GM15510 (cell line): ENCODE results near the gene MGP.

Source experiments
- POLR2A ChIP-seq: IDR thresholded peaks from 3 replicates; pipeline ENCODE4 v1.6.1; 2011; ENCODE audit warnings: borderline replicate concordance; ENCODE audit not compliant: insufficient read length; ENCODE audit errors: extremely low read depth

The MGP gene

GRCh38 chr12:14883686-14884085 is 2.0 kb downstream of the MGP start:
- TF ChIP-seq POLR2A: no peak

GRCh38 chr12:14880890-14881453 is 4.7 kb downstream of the MGP start:
- no peak for TF ChIP-seq POLR2A

GRCh38 chr12:14879222-14879933 is 6.3 kb downstream of the MGP start:
- TF ChIP-seq POLR2A: no peak

DNA sequence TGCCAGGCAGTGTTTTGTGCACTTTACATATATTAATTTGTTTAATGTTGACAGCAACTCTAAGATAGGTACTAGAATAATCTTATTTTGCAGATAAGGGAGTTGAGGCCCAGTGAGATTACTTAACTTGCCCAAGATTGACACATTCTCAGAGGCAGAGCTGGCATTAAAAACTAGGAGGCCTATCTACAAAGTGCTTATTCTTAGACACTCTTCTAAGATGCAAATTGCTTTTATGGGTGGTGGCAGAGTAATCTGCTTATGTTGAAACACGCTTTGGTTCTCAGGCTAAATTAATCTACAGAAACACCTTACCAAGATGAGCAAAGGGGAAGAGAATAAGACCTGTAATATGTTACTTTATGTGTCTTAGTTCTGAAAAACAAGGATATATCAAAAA is 7.2 kb downstream of the MGP start:
- no peak for TF ChIP-seq POLR2A

GRCh38 chr12:14876833-14877232 is 8.8 kb downstream of the MGP start:
- no peak for TF ChIP-seq POLR2A

GRCh38 chr12:14874882-14875281 is 10.8 kb downstream of the MGP start:
- TF ChIP-seq POLR2A: no peak

GRCh38 chr12:14873440-14874185 is 12.0 kb downstream of the MGP start:
- TF ChIP-seq POLR2A: no peak

DNA sequence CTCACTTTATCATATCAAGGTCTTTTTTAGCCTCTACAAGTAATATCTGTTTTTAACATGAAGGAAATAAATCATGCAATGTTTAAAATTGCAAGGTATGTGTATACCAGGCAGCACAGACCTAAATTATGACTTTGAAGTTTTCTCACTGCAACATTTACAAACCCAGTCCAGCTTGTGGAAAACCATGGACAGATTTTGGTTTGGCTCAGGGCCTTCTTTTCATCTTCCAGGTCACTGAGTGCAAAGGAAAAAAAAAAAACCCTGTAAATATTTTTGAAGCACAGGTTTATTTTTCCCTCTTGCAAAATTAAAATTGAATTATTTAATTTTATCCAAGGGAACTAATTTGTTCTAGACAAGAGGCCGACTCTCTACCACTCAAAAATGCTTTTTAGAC is 13.8 kb downstream of the MGP start:
- no peak for TF ChIP-seq POLR2A

GRCh38 chr12:14871247-14871646 is 14.4 kb downstream of the MGP start:
- no peak for TF ChIP-seq POLR2A

DNA sequence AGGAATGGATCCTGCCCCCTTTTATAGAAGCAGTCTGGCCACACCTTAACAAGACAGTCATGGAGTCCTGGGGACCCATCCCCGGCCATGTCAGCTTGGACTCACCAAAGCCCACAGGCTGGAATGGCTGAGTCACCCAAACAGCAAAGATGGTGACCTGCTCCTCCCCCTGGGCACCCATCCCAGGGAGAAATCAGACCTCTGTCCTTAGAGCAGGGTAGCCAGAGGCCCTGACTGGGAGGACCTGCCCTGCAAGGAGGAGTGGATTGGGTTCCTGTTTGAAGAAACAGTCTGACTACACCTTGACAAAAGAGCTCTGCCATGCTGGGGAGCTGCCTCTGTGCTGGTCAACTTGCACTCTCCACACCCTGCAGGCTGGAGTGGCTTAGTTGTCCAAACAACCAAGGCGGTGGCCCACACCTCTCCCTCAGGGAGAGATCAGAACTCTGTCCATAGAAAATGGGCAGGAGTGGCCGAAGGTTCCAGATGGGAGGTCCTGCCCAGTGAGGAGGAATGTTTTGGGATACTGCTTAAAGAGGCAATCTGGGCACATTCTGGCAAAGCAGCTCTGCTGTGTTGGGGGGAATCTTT is 16.6 kb downstream of the MGP start:
- TF ChIP-seq POLR2A: no peak

DNA sequence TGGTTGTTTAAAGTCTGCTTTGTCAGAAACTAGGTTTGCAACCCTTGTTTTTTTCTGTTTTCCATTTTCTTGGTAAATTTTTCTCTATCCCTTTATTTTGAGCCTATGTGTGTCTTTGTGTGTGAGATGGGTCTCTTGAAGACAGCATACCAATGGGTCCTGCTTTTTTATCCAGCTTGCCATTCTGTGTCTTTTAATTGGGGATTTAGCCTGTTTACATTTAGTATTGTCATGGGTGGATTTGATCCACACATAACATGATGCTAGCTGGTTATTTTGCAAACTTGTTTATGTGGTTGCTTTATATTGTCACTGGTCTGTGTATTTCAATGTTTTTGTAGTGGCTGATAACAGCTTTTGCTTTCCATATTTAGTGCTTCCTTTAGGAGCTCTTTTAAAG is 25.2 kb downstream of the MGP start:
- TF ChIP-seq POLR2A: no peak

GRCh38 chr12:14858513-14858912 is 27.1 kb downstream of the MGP start:
- TF ChIP-seq POLR2A: no peak

GRCh38 chr12:14854586-14855183 is 31.0 kb downstream of the MGP start:
- no peak for TF ChIP-seq POLR2A

DNA sequence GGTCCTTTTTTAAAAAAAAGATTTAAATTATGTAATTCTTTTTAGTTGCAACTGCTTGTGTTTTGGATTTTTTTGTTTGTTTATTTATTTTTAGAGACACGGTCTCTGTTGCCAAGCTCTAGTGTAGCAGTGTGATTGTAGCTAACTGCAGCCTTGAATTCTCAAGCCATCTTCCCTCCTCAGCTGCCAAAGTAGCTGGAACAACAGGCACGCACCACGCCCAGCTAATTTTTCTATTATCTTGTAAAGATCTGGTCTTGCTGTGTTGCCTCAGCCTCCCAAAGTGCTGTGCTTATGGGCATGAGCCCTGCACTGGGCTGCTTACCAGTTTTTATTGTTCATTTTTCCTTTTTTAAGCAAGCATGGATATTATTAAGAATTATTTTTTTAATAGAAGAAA is 31.7 kb downstream of the MGP start:
- TF ChIP-seq POLR2A: no peak

DNA sequence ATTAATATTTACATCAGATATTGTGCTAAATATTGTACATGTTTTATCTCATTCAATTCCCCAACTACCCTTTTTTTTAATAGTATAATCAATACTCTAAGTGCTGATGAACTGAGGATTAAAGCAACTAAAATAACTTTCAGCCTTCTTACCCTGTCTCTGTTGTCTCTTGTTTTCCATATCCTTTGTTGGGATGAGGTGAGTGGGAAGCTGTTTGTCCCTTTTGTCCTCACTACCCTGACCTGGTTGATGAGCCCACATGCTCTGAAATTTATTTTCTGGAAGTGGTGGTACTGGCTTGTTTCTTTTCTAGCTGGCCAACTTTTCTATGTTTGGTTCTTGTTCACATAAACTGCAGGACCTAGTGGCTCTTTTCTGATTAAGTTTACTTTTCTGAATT is 32.8 kb downstream of the MGP start:
- no peak for TF ChIP-seq POLR2A
